Activated CD4-positive, alpha-beta T cell treated with anti-CD3 and anti-CD28 coated beads, Interleukin-2, amount 10 ng/mL, durations not matched to agents 24 days and 14 days (primary cell): Measurements from ENCODE around the gene XIRP2. TPM values are rescaled to one million over a fixed set of nuclear protein-coding genes. Genes with fewer than 3 reads are reported as not detected.
"Not testable (repeated sequence)": the region's sequence is repeated elsewhere in the genome, so short reads cannot be mapped to it uniquely, and the experiment has no call there.

Source experiments
- DNase-seq: peaks from one replicate; pipeline ENCODE4 v3.0.0; 2022
- H3K27ac Mint-ChIP-seq: one replicate; pipeline ENCODE4 v1.8.0; 2022; ENCODE audit warnings: mild to moderate bottlenecking, mixed read lengths
- H3K27me3 Mint-ChIP-seq: one replicate; pipeline ENCODE4 v1.8.0; 2022; ENCODE audit warnings: mixed read lengths
- H3K36me3 Mint-ChIP-seq: one replicate; pipeline ENCODE4 v1.8.0; 2022; ENCODE audit warnings: low read depth, mild to moderate bottlenecking, mixed read lengths
- H3K4me1 Mint-ChIP-seq: one replicate; pipeline ENCODE4 v1.8.0; 2021; ENCODE audit warnings: mixed read lengths
- H3K4me3 Mint-ChIP-seq: one replicate; pipeline ENCODE4 v1.8.0; 2022; ENCODE audit warnings: mild to moderate bottlenecking, moderate library complexity, mixed read lengths
- H3K9me3 Mint-ChIP-seq: one replicate; pipeline ENCODE4 v1.8.0; 2021; ENCODE audit warnings: mixed read lengths
- intact Hi-C: fragments of 100-400 bp; cut with micrococcal nuclease; formaldehyde crosslinking; loops from one replicate; pipeline ENCODE4 v1.15.1; 2023
- total RNA-seq: library from RNA; stranded (reverse); gene quantifications from 2 replicates; pipeline ENCODE4 v1.2.3, GENCODE V29; 2022

The XIRP2 gene
- total RNA-seq, 1 donor from 2014 or later: not detected

GRCh38 chr2:167028503-167028902 is 140.2 kb downstream of the XIRP2 start:
- Mint-ChIP-seq H3K9me3 (peaks cover 4% of the 10 kb centered on the region), H3K27ac (no peak overlapping the region), H3K4me1 (no peaks in the 10 kb centered on the region), H3K27me3 (no peaks in the 10 kb centered on the region), H3K36me3 (no peaks in the 10 kb centered on the region), H3K4me3 (no peak overlapping the region)
- intact Hi-C loops: no loop called here
- no peak for DNase-seq

- intact Hi-C loops, H3K9me3 Mint-ChIP-seq, H3K27ac Mint-ChIP-seq, H3K4me3 Mint-ChIP-seq, H3K4me1 Mint-ChIP-seq, H3K36me3 Mint-ChIP-seq, H3K27me3 Mint-ChIP-seq, DNase-seq: not testable (repeated sequence)
These were observed 146.7 kb downstream of the XIRP2 start for GRCh38 chr2:167034976-167035375.

- Mint-ChIP-seq H3K4me3 (no peak overlapping the region), H3K27ac (no peak overlapping the region), H3K9me3 (no peaks in the 10 kb centered on the region), H3K27me3 (no peaks in the 10 kb centered on the region), H3K36me3 (no peaks in the 10 kb centered on the region), H3K4me1 (no peaks in the 10 kb centered on the region)
- DNase-seq: no peak
- intact Hi-C loops: no loop called here
These were observed 160.5 kb downstream of the XIRP2 start for GRCh38 chr2:167048829-167049228.

- no peaks in the 10 kb centered on the region for H3K27me3 Mint-ChIP-seq
- no peak for DNase-seq
- no peaks in the 10 kb centered on the region for H3K9me3 Mint-ChIP-seq
- no peak overlapping the region for H3K27ac Mint-ChIP-seq
- H3K4me1 Mint-ChIP-seq: no peaks in the 10 kb centered on the region
- H3K36me3 Mint-ChIP-seq: no peaks in the 10 kb centered on the region
- intact Hi-C loops: no loop called here
- H3K4me3 Mint-ChIP-seq: no peak overlapping the region
These were observed 161.4 kb downstream of the XIRP2 start for GRCh38 chr2:167049659-167050058.

GRCh38 chr2:167052825-167053224 is 164.5 kb downstream of the XIRP2 start:
- Mint-ChIP-seq H3K4me3 (no peak overlapping the region), H3K27me3 (no peaks in the 10 kb centered on the region), H3K36me3 (no peaks in the 10 kb centered on the region), H3K4me1 (no peaks in the 10 kb centered on the region), H3K9me3 (no peaks in the 10 kb centered on the region), H3K27ac (no peak overlapping the region)
- DNase-seq: no peak
- intact Hi-C loops: no loop called here

GRCh38 chr2:167054881-167055280 is 166.6 kb downstream of the XIRP2 start:
- Mint-ChIP-seq H3K36me3 (no peaks in the 10 kb centered on the region), H3K27me3 (no peaks in the 10 kb centered on the region), H3K4me3 (no peak overlapping the region), H3K4me1 (no peaks in the 10 kb centered on the region), H3K27ac (no peak overlapping the region), H3K9me3 (no peaks in the 10 kb centered on the region)
- no peak for DNase-seq
- intact Hi-C loops: no loop called here

GRCh38 chr2:167057446-167057845 is 169.2 kb downstream of the XIRP2 start:
- no peak overlapping the region for H3K4me3 Mint-ChIP-seq
- no peaks in the 10 kb centered on the region for H3K36me3 Mint-ChIP-seq
- no peaks in the 10 kb centered on the region for H3K4me1 Mint-ChIP-seq
- intact Hi-C loops: no loop called here
- no peak for DNase-seq
- no peak overlapping the region for H3K27ac Mint-ChIP-seq
- no peaks in the 10 kb centered on the region for H3K9me3 Mint-ChIP-seq
- no peaks in the 10 kb centered on the region for H3K27me3 Mint-ChIP-seq

- no peak for DNase-seq
- Mint-ChIP-seq H3K27me3 (no peaks in the 10 kb centered on the region), H3K4me1 (no peaks in the 10 kb centered on the region), H3K36me3 (no peaks in the 10 kb centered on the region), H3K9me3 (no peaks in the 10 kb centered on the region), H3K27ac (no peak overlapping the region), H3K4me3 (no peak overlapping the region)
- intact Hi-C loops: no loop called here
These were observed 170.9 kb downstream of the XIRP2 start for GRCh38 chr2:167059173-167059572.

GRCh38 chr2:167069855-167070254 is 181.6 kb downstream of the XIRP2 start:
- no peak overlapping the region for H3K4me3 Mint-ChIP-seq
- no peaks in the 10 kb centered on the region for H3K4me1 Mint-ChIP-seq
- no peaks in the 10 kb centered on the region for H3K9me3 Mint-ChIP-seq
- no peak overlapping the region for H3K27ac Mint-ChIP-seq
- no peak for DNase-seq
- H3K27me3 Mint-ChIP-seq: no peaks in the 10 kb centered on the region
- intact Hi-C loops: no loop called here
- no peaks in the 10 kb centered on the region for H3K36me3 Mint-ChIP-seq

GRCh38 chr2:167075708-167076107 is 187.4 kb downstream of the XIRP2 start:
- H3K9me3 Mint-ChIP-seq, H3K27me3 Mint-ChIP-seq, H3K36me3 Mint-ChIP-seq: not testable (repeated sequence)

GRCh38 chr2:167098931-167099330 is 210.7 kb downstream of the XIRP2 start:
- H3K27me3 Mint-ChIP-seq, intact Hi-C loops, H3K27ac Mint-ChIP-seq, DNase-seq, H3K36me3 Mint-ChIP-seq, H3K4me3 Mint-ChIP-seq, H3K9me3 Mint-ChIP-seq, H3K4me1 Mint-ChIP-seq: not testable (repeated sequence)

More at GRCh38 chr2:167075708-167076107, 187.4 kb downstream of the XIRP2 start:
- H3K4me1 Mint-ChIP-seq, H3K27ac Mint-ChIP-seq, intact Hi-C loops, H3K4me3 Mint-ChIP-seq, DNase-seq: not testable (repeated sequence)

GRCh38 chr2:167100506-167100905 is 212.2 kb downstream of the XIRP2 start:
- Mint-ChIP-seq H3K27ac (no peak overlapping the region), H3K9me3 (no peaks in the 10 kb centered on the region), H3K4me1 (no peaks in the 10 kb centered on the region), H3K4me3 (no peak overlapping the region), H3K36me3 (no peaks in the 10 kb centered on the region), H3K27me3 (no peaks in the 10 kb centered on the region)
- intact Hi-C loops: no loop called here
- no peak for DNase-seq

- H3K36me3 Mint-ChIP-seq: no peaks in the 10 kb centered on the region
- no peaks in the 10 kb centered on the region for H3K4me1 Mint-ChIP-seq
- no peaks in the 10 kb centered on the region for H3K9me3 Mint-ChIP-seq
- no peaks in the 10 kb centered on the region for H3K27me3 Mint-ChIP-seq
- no peak overlapping the region for H3K27ac Mint-ChIP-seq
- intact Hi-C loops: no loop called here
- H3K4me3 Mint-ChIP-seq: no peak overlapping the region
- DNase-seq: no peak
These were observed 214.9 kb downstream of the XIRP2 start for GRCh38 chr2:167103028-167103756.

- no peaks in the 10 kb centered on the region for H3K4me1 Mint-ChIP-seq
- no peak for DNase-seq
- H3K9me3 Mint-ChIP-seq: no peaks in the 10 kb centered on the region
- no peaks in the 10 kb centered on the region for H3K27me3 Mint-ChIP-seq
- H3K27ac Mint-ChIP-seq: no peak overlapping the region
- no peak overlapping the region for H3K4me3 Mint-ChIP-seq
- intact Hi-C loops: no loop called here
- no peaks in the 10 kb centered on the region for H3K36me3 Mint-ChIP-seq
These were observed 215.5 kb downstream of the XIRP2 start for GRCh38 chr2:167103757-167104133.

- intact Hi-C loops: no loop called here
- no peak overlapping the region for H3K4me3 Mint-ChIP-seq
- H3K9me3 Mint-ChIP-seq: no peaks in the 10 kb centered on the region
- DNase-seq: no peak
- H3K27ac Mint-ChIP-seq: no peak overlapping the region
- no peaks in the 10 kb centered on the region for H3K36me3 Mint-ChIP-seq
- H3K4me1 Mint-ChIP-seq: no peaks in the 10 kb centered on the region
- H3K27me3 Mint-ChIP-seq: no peaks in the 10 kb centered on the region
These were observed 216.4 kb downstream of the XIRP2 start for GRCh38 chr2:167104691-167105090.
